ENCODE results near the gene LRRC23. TPM values are rescaled to one million over a fixed set of nuclear protein-coding genes. Genes with fewer than 3 reads are reported as not detected.

The LRRC23 gene
- total and polyA plus RNA-seq, 9 of the 15 experiments (the other 6 are each of a cell fraction or from before 2014, with no cell fraction given), result 2.2 to 7.0 (median 3.0) TPM

- TF ChIP-seq REST (IDR thresholded peaks at IDR 0.05; ENCODE audit: borderline replicate concordance) (peak; percentile 82), REST (CRISPR knock-in tag; IDR thresholded peaks at IDR 0.05; ENCODE audit: low read depth) (no peak), HNRNPL (IDR thresholded peaks at IDR 0.05; ENCODE audit: low read depth, low read length) (peak; percentile 15; the same call in 1 of the 2 replicates), HNRNPK (IDR thresholded peaks at IDR 0.05; ENCODE audit: low read depth, low read length, poor library complexity, severe bottlenecking) (no peak), VEZF1 (CRISPR knock-in tag; IDR thresholded peaks at IDR 0.05) (peak; percentile 51), CAMTA2 (CRISPR knock-in tag; conservative IDR thresholded peaks at IDR 0.05) (no peak), MXI1 (IDR thresholded peaks at IDR 0.05; ENCODE audit: low read depth, low read length) (peak; percentile 18; the same call in 1 of the 2 replicates), NR2C2 (CRISPR knock-in tag; IDR thresholded peaks at IDR 0.05) (no peak), NR2C2 (tag; IDR thresholded peaks at IDR 0.05) (peak; percentile 35), NFRKB (IDR thresholded peaks at IDR 0.05; ENCODE audit: low read depth) (no peak), TAF1 (IDR thresholded peaks at IDR 0.05; ENCODE audit: control insufficient read depth, extremely low read depth, insufficient read depth, low read length, severe bottlenecking) (no peak)
- TF ChIP-seq, protein P1, sequence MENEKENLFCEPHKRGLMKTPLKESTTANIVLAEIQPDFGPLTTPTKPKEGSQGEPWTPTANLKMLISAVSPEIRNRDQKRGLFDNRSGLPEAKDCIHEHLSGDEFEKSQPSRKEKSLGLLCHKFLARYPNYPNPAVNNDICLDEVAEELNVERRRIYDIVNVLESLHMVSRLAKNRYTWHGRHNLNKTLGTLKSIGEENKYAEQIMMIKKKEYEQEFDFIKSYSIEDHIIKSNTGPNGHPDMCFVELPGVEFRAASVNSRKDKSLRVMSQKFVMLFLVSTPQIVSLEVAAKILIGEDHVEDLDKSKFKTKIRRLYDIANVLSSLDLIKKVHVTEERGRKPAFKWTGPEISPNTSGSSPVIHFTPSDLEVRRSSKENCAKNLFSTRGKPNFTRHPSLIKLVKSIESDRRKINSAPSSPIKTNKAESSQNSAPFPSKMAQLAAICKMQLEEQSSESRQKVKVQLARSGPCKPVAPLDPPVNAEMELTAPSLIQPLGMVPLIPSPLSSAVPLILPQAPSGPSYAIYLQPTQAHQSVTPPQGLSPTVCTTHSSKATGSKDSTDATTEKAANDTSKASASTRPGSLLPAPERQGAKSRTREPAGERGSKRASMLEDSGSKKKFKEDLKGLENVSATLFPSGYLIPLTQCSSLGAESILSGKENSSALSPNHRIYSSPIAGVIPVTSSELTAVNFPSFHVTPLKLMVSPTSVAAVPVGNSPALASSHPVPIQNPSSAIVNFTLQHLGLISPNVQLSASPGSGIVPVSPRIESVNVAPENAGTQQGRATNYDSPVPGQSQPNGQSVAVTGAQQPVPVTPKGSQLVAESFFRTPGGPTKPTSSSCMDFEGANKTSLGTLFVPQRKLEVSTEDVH (IDR thresholded peaks at IDR 0.05; ENCODE audit: low read depth, partially characterized antibody), result peak; percentile 72
- TF ChIP-seq, protein P2, sequence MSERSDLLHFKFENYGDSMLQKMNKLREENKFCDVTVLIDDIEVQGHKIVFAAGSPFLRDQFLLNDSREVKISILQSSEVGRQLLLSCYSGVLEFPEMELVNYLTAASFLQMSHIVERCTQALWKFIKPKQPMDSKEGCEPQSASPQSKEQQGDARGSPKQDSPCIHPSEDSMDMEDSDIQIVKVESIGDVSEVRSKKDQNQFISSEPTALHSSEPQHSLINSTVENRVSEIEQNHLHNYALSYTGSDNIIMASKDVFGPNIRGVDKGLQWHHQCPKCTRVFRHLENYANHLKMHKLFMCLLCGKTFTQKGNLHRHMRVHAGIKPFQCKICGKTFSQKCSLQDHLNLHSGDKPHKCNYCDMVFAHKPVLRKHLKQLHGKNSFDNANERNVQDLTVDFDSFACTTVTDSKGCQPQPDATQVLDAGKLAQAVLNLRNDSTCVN (CRISPR knock-in tag; IDR thresholded peaks at IDR 0.05), result no peak
Observed at GRCh38 chr12:6944381-6945186, 40.0 kb downstream of the LRRC23 start (continued).
